Measurements from ENCODE around the gene GPD1L. TPM values are rescaled to one million over a fixed set of nuclear protein-coding genes. Genes with fewer than 3 reads are reported as not detected.

The GPD1L gene
- total RNA-seq, 4 donors from 2014 or later, result 24.0 to 42.8 (median 27.1) TPM

GRCh38 chr3:32123620-32124019, 17.2 kb downstream of the GPD1L start:
- TF ChIP-seq CTCF (IDR thresholded peaks at IDR 0.05), result no peak
- WGBS, 2 donors, result 95 to 99% methylated on average over 5 of the region's 5 CpGs
- intact Hi-C loops (cut with DNase I; ENCODE audit: low total_unique reads), result no loop called here
- no peak overlapping the region for H3K4me3 ChIP-seq (ENCODE audit: low read depth, poor library complexity, severe bottlenecking)
- no peak for DNase-seq (ENCODE audit: low spot score in 2 of 2)

DNA sequence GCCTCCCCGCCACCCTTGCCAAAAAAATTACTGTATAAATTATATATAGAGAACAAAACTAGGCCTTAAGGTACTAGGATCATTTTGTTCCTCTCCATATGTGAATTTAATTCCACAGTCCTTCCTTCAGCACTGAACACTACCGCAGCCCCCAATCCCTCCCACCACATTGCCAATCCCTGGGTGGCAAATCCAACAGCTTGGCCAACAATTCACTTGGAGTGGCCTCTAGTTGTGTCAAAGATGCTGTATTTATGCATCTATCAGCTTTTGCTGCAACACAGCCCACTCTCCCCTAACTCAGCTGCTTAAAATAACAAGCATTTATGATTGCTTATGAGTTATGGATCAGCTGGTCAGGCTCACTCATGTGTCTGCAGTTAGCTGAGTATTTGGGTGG, 18.6 kb downstream of the GPD1L start:
- TF ChIP-seq POLR2A (IDR thresholded peaks at IDR 0.05) (no peak), CTCF (IDR thresholded peaks at IDR 0.05) (no peak)
- 96 to 98% methylated on average over 2 of the region's 2 CpGs for WGBS, 2 donors
- no peak for DNase-seq (ENCODE audit: low spot score in 2 of 2)
- intact Hi-C loops (cut with DNase I; ENCODE audit: low total_unique reads), result no loop called here
- H3K4me3 ChIP-seq (ENCODE audit: low read depth, poor library complexity, severe bottlenecking), result no peak overlapping the region

- no peak overlapping the region for H3K4me3 ChIP-seq (ENCODE audit: low read depth, poor library complexity, severe bottlenecking)
- intact Hi-C loops (cut with DNase I; ENCODE audit: low total_unique reads), result no loop called here
- 53 to 67% methylated on average over 4 of the region's 4 CpGs for WGBS, 2 donors
- no peak for DNase-seq (ENCODE audit: low spot score in 2 of 2)
- no peak for TF ChIP-seq POLR2A (IDR thresholded peaks at IDR 0.05)
- no peak for TF ChIP-seq CTCF (IDR thresholded peaks at IDR 0.05)
Measured at GRCh38 chr3:32126305-32127015, 20.0 kb downstream of the GPD1L start.

- intact Hi-C loops (cut with DNase I; ENCODE audit: low total_unique reads), result no loop called here
- no peak overlapping the region for H3K4me3 ChIP-seq (ENCODE audit: low read depth, poor library complexity, severe bottlenecking)
- DNase-seq (ENCODE audit: low spot score in 2 of 2), result no peak
- TF ChIP-seq CTCF (IDR thresholded peaks at IDR 0.05) (no peak), POLR2A (IDR thresholded peaks at IDR 0.05) (no peak)
- WGBS, 2 donors, result 93 to 95% methylated on average over 10 of the region's 10 CpGs
Measured at GRCh38 chr3:32127219-32127826, 20.9 kb downstream of the GPD1L start.

DNA sequence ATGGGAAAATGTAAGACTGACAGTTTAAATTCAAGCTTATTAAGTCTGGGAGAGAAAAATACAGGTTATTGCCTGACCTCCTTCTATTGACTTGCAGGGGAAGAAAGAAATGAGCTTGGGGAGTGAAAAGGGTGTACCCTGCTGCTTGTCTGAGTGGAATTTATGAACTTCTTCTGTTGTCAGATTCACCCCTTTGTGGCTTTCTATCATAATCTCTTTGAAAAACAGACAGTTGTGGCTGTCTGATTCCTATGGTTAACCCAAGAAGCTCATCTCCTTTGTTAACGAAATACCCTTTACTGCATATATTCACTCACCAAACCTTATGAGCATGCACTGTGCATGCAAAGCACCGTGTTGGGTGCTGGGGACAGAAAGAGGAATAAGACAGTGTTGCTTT, 22.5 kb downstream of the GPD1L start:
- DNase-seq (ENCODE audit: low spot score in 2 of 2), result no peak
- intact Hi-C loops (cut with DNase I; ENCODE audit: low total_unique reads), result no loop called here

More for the DNA sequence above, 22.5 kb downstream of the GPD1L start:
- WGBS, 2 donors, result 89 to 90% methylated on average over 2 of the region's 2 CpGs
- H3K4me3 ChIP-seq (ENCODE audit: low read depth, poor library complexity, severe bottlenecking), result no peak overlapping the region
- TF ChIP-seq POLR2A (IDR thresholded peaks at IDR 0.05) (no peak), CTCF (IDR thresholded peaks at IDR 0.05) (no peak)

Measured in lower leg skin (tissue), 4 donors.